K562 (cell line): Measurements from ENCODE around the gene CAST. TPM values are rescaled to one million over a fixed set of nuclear protein-coding genes. Genes with fewer than 3 reads are reported as not detected.
A peak's percentile ranks its signal among the peaks of the same experiment; 100 is the strongest.

Source experiments
- BCL6 ChIP-seq: fragments of 250-450 bp; sonication (Bioruptor Pico); IDR thresholded peaks from 2 replicates; pipeline ENCODE4 v1.4.0; 2020
- CCAR2 ChIP-seq: fragments of 200-400 bp; formaldehyde crosslinking; IDR thresholded peaks from 2 replicates; pipeline ENCODE4 v1.6.1; 2017; ENCODE audit warnings: mild to moderate bottlenecking, low read depth, low read length
- CREM ChIP-seq: IDR thresholded peaks from 2 replicates; pipeline ENCODE4 v1.6.1; 2014; ENCODE audit warnings: antibody characterized with exemption, low read depth
- E2F3 ChIP-seq: fragments of 250-450 bp; sonication (Bioruptor Pico); IDR thresholded peaks from 2 replicates; pipeline ENCODE4 v1.4.0; 2020; ENCODE audit warnings: mild to moderate bottlenecking
- FOXA3 ChIP-seq, 2 experiments: fragments of 450-650 bp in 1 of 2; sonication (generic) in 1 of 2; formaldehyde crosslinking; IDR thresholded peaks in 1 of 2; conservative IDR thresholded peaks in 1 of 2; 2 replicates each; pipeline versions ENCODE4 v1.4.0 to v1.8.0; 2020 to 2022; ENCODE audit warnings: mild to moderate bottlenecking in 2 of 2, missing genetic modification reagents in 1 of 2
- FOXJ3 ChIP-seq: sonication (generic); formaldehyde crosslinking; IDR thresholded peaks from 2 replicates; pipeline ENCODE4 v1.4.0; 2020; ENCODE audit warnings: mild to moderate bottlenecking, missing genetic modification reagents
- GABPB2 ChIP-seq: fragments of 250-450 bp; sonication (Bioruptor Pico); conservative IDR thresholded peaks from 2 replicates; pipeline ENCODE4 v1.5.1; 2021; ENCODE audit warnings: mild to moderate bottlenecking
- GATA2 ChIP-seq: sonication (generic); formaldehyde crosslinking; IDR thresholded peaks from 2 replicates; pipeline ENCODE4 v1.4.0; 2020; ENCODE audit warnings: mild to moderate bottlenecking, missing genetic modification reagents
- GTF2F1 ChIP-seq: IDR thresholded peaks from 2 replicates; pipeline ENCODE4 v1.6.1; 2011; ENCODE audit warnings: low read depth, low read length, improper control_type of control experiment
- HDAC3 ChIP-seq: fragments of 450-650 bp; IDR thresholded peaks from 2 replicates; pipeline ENCODE4 v1.6.1; 2018; ENCODE audit warnings: borderline replicate concordance, mild to moderate bottlenecking, moderate library complexity; ENCODE audit not compliant: partially characterized antibody
- HDGF ChIP-seq: fragments of 450-650 bp; IDR thresholded peaks from 2 replicates; pipeline ENCODE4 v1.6.1; 2016
- NR1H2 ChIP-seq: sonication (generic); formaldehyde crosslinking; IDR thresholded peaks from 2 replicates; pipeline ENCODE4 v1.4.0; 2020; ENCODE audit warnings: mild to moderate bottlenecking, missing genetic modification reagents
- RBM34 ChIP-seq: fragments of 200-400 bp; formaldehyde crosslinking; IDR thresholded peaks from 2 replicates; pipeline ENCODE4 v1.6.1; 2018; ENCODE audit warnings: low read length, borderline replicate concordance; ENCODE audit not compliant: insufficient read depth
- SAP30 ChIP-seq: fragments of 200-600 bp; sonication (generic); IDR thresholded peaks from 2 replicates; pipeline ENCODE4 v1.6.1; 2012; ENCODE audit warnings: borderline replicate concordance, low read depth, mild to moderate bottlenecking, moderate library complexity, low read length, control low read depth, inconsistent platforms; ENCODE audit not compliant: insufficient read depth, poor library complexity, severe bottlenecking
- SMC3 ChIP-seq: conservative IDR thresholded peaks from 2 replicates; pipeline ENCODE4 v1.6.1; 2011; ENCODE audit warnings: low read depth, low read length, improper control_type of control experiment; ENCODE audit not compliant: insufficient read depth
- SRSF1 ChIP-seq: fragments of 200-400 bp; formaldehyde crosslinking; IDR thresholded peaks from 2 replicates; pipeline ENCODE4 v1.6.1; 2017; ENCODE audit warnings: mild to moderate bottlenecking, low read depth, low read length, moderate library complexity
- TCF7 ChIP-seq: sonication (generic); IDR thresholded peaks from 2 replicates; pipeline ENCODE4 v1.6.1; 2016; ENCODE audit warnings: antibody characterized with exemption, borderline replicate concordance
- ZNF175 ChIP-seq: fragments of 200-800 bp; sonication (Bioruptor generic); IDR thresholded peaks from 2 replicates; pipeline ENCODE4 v1.6.1; 2016; ENCODE audit warnings: low read depth, mild to moderate bottlenecking, missing genetic modification characterization, missing compliant biosample characterization
- ZNF24 ChIP-seq: fragments of 450-650 bp; IDR thresholded peaks from 2 replicates; pipeline ENCODE4 v1.6.1; 2016
- ZNF263 ChIP-seq: sonication (generic); formaldehyde crosslinking; IDR thresholded peaks from 2 replicates; pipeline ENCODE4 v1.8.0; 2022; ENCODE audit warnings: mild to moderate bottlenecking, missing genetic modification reagents, borderline replicate concordance
- polyA plus RNA-seq, 8 experiments: library from polyadenylated mRNA; depleted of rRNA in 4 of 8; stranded (reverse) in 5 of 8; unstranded in 3 of 8; fragments of >200 nt; fragmentation: Nextera tagmentation in 2 of 8; fragmentation: Illumina TruSeq in 1 of 8; extraction: Ambion mirVana in 2 of 8; extraction: Trizol in 1 of 8; gene quantifications; 2 replicates each; pipeline versions ENCODE4 v1.2.1 to v1.2.3, GENCODE V29; 2011 to 2014; ENCODE audit warnings: inconsistent platforms in 1 of 8, missing spikeins in 1 of 8
- total RNA-seq, 7 experiments: library from RNA; depleted of rRNA in 6 of 7; stranded (reverse); fragments of >200 nt in 6 of 7; fragmentation: Illumina TruSeq in 2 of 7; extraction: Trizol in 2 of 7; gene quantifications; 2 replicates each; pipeline versions ENCODE4 v1.2.1 to v1.2.3, GENCODE V29; 2011 to 2021; ENCODE audit warnings: low replicate concordance in 1 of 7
- TF ChIP-seq, protein P1 (sequence below): fragments of 250-450 bp; sonication (Bioruptor Pico); IDR thresholded peaks from 2 replicates; pipeline ENCODE4 v1.4.0; 2020

The CAST gene
- total and polyA plus RNA-seq, 9 of the 15 experiments (the other 6 are each of a cell fraction or from before 2014, with no cell fraction given) = 55.5 to 136 (median 86.1) TPM

- TF ChIP-seq SMC3 (no peak), FOXA3 (CRISPR knock-in tag; conservative IDR thresholded peaks at IDR 0.05 in 1 of 2, IDR thresholded peaks at IDR 0.05 in 1 of 2) (no peak), ZNF24 (no peak), BCL6 (no peak), CREM (peak; percentile 82), ZNF263 (CRISPR knock-in tag) (no peak), E2F3 (CRISPR knock-in tag) (no peak), ZNF175 (CRISPR knock-in tag) (peak; percentile 40; the same call in 1 of the 2 replicates), TCF7 (no peak), HDGF (no peak), FOXJ3 (CRISPR knock-in tag) (no peak), HDAC3 (no peak), GATA2 (CRISPR knock-in tag) (no peak), GABPB2 (CRISPR knock-in tag) (no peak), RBM34 (no peak), SRSF1 (no peak), NR1H2 (no peak), CCAR2 (no peak), SAP30 (no peak), GTF2F1 (no peak)
- TF ChIP-seq, protein P1, sequence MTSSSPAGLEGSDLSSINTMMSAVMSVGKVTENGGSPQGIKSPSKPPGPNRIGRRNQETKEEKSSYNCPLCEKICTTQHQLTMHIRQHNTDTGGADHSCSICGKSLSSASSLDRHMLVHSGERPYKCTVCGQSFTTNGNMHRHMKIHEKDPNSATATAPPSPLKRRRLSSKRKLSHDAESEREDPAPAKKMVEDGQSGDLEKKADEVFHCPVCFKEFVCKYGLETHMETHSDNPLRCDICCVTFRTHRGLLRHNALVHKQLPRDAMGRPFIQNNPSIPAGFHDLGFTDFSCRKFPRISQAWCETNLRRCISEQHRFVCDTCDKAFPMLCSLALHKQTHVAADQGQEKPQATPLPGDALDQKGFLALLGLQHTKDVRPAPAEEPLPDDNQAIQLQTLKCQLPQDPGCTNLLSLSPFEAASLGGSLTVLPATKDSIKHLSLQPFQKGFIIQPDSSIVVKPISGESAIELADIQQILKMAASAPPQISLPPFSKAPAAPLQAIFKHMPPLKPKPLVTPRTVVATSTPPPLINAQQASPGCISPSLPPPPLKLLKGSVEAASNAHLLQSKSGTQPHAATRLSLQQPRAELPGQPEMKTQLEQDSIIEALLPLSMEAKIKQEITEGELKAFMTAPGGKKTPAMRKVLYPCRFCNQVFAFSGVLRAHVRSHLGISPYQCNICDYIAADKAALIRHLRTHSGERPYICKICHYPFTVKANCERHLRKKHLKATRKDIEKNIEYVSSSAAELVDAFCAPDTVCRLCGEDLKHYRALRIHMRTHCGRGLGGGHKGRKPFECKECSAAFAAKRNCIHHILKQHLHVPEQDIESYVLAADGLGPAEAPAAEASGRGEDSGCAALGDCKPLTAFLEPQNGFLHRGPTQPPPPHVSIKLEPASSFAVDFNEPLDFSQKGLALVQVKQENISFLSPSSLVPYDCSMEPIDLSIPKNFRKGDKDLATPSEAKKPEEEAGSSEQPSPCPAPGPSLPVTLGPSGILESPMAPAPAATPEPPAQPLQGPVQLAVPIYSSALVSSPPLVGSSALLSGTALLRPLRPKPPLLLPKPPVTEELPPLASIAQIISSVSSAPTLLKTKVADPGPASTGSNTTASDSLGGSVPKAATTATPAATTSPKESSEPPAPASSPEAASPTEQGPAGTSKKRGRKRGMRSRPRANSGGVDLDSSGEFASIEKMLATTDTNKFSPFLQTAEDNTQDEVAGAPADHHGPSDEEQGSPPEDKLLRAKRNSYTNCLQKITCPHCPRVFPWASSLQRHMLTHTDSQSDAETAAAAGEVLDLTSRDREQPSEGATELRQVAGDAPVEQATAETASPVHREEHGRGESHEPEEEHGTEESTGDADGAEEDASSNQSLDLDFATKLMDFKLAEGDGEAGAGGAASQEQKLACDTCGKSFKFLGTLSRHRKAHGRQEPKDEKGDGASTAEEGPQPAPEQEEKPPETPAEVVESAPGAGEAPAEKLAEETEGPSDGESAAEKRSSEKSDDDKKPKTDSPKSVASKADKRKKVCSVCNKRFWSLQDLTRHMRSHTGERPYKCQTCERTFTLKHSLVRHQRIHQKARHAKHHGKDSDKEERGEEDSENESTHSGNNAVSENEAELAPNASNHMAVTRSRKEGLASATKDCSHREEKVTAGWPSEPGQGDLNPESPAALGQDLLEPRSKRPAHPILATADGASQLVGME = no peak
Measured at GRCh38 chr5:96743065-96743768, 81.0 kb downstream of the CAST start (continued).
